HCT116 (cell line): ENCODE results near the gene NAPA. TPM values are rescaled to one million over a fixed set of nuclear protein-coding genes. Genes with fewer than 3 reads are reported as not detected.

Source experiments
- ATAC-seq: fragments of 200-7000 bp; cut with Tn5 transposase; 2 replicates; pipeline ENCODE4 v1.9.1; 2020; ENCODE audit warnings: mild to moderate bottlenecking, moderate library complexity
- BruUV-seq: library from RNA; stranded (reverse); fragments of 400-500 nt; replicated peaks from 2 replicates; lab custom pipeline; 2021; lab: Mats Ljungman, UMichigan
- CTCF ChIA-PET: fragments of 300-600 bp; sonication (Branson Sonifier 250); formaldehyde crosslinking; loops from one replicate; lab custom pipeline; 2021; ENCODE audit warnings: antibody characterized with exemption; lab: Charles Lee
- POLR2A ChIA-PET: fragments of 300-600, 350-600 bp; sonication (Branson Sonifier 250); formaldehyde crosslinking; loops from one replicate; lab custom pipeline; 2021; ENCODE audit warnings: antibody characterized with exemption; lab: Charles Lee
- RAD21 ChIA-PET, 2 experiments: fragments of 300-600 bp; sonication (Branson Sonifier 250); formaldehyde crosslinking; loops; one replicate each; lab custom pipeline; 2023; ENCODE audit warnings: low total read pairs in 2 of 2; ENCODE audit not compliant: uncharacterized antibody in 2 of 2, unreplicated experiment in 2 of 2, low non-redundant PET in 1 of 2; lab: Charles Lee
- DNase-seq: peaks from one replicate; pipeline ENCODE4 v3.0.0-alpha.2; 2010; ENCODE audit warnings: low read depth, low spot score
- H2AFZ ChIP-seq: fragments of 200-600 bp; shearing (Covaris generic), sonication (generic); 2 replicates; pipeline ENCODE4 v1.6.1; 2017; ENCODE audit warnings: low read depth, mixed run types, mixed read lengths, antibody characterized with exemption, low read length; ENCODE audit not compliant: poor library complexity, severe bottlenecking
- H3K27ac ChIP-seq: 2 replicates; pipeline ENCODE4 v1.5.1; 2012; ENCODE audit warnings: low read depth, low read length
- H3K27me3 ChIP-seq: fragments of 200-600 bp; sonication (generic); 2 replicates; pipeline ENCODE4 v1.6.1; 2016; ENCODE audit warnings: mixed run types, low read length, mixed read lengths; ENCODE audit not compliant: insufficient read depth
- H3K36me3 ChIP-seq, 2 experiments: fragments of 200-500 bp in 1 of 2; fragments of 200-600 bp in 1 of 2; sonication (Bioruptor generic) in 1 of 2; sonication (generic) in 1 of 2; 2 replicates each; pipeline versions ENCODE4 v1.5.1 to v1.6.1; 2014 to 2016; ENCODE audit warnings: low read length in 2 of 2, inconsistent platforms in 1 of 2, mixed read lengths in 1 of 2, mixed run types in 1 of 2; ENCODE audit not compliant: insufficient read depth in 2 of 2, control insufficient read depth in 1 of 2
- H3K4me1 ChIP-seq, 2 experiments: fragments of 200-600 bp in 1 of 2; sonication (generic) in 1 of 2; 2 replicates each; pipeline versions ENCODE4 v1.5.1 to v1.6.1; 2012 to 2017; ENCODE audit warnings: low read length in 2 of 2, inconsistent platforms in 1 of 2, mild to moderate bottlenecking in 1 of 2, mixed read lengths in 1 of 2, mixed run types in 1 of 2, moderate library complexity in 1 of 2; ENCODE audit not compliant: insufficient read depth in 2 of 2, control insufficient read depth in 1 of 2
- H3K4me2 ChIP-seq: fragments of 200-600 bp; sonication (generic); 2 replicates; pipeline ENCODE4 v1.6.1; 2017; ENCODE audit warnings: mixed run types, low read length, mixed read lengths
- H3K4me3 ChIP-seq, 2 experiments: fragments of 200-600 bp in 1 of 2; sonication (generic) in 1 of 2; replicated peaks in 1 of 2; 2 replicates each; pipeline ENCODE4 v1.5.1; 2011 to 2016; ENCODE audit warnings: low read length in 2 of 2, control low read depth in 1 of 2, low read depth in 1 of 2, mild to moderate bottlenecking in 1 of 2, mixed read lengths in 1 of 2, mixed run types in 1 of 2
- H3K79me2 ChIP-seq: fragments of 200-600 bp; sonication (generic); 2 replicates; pipeline ENCODE4 v1.6.1; 2017; ENCODE audit warnings: mild to moderate bottlenecking, mixed run types, low read length, moderate library complexity, mixed read lengths; ENCODE audit not compliant: insufficient read depth
- H3K9ac ChIP-seq: fragments of 200-600 bp; sonication (generic); 2 replicates; pipeline ENCODE4 v1.6.1; 2016; ENCODE audit warnings: low read length, mixed read lengths
- H3K9me2 ChIP-seq: fragments of 200-600 bp; sonication (generic), shearing (Covaris generic); 2 replicates; pipeline ENCODE4 v1.6.1; 2017; ENCODE audit warnings: mixed run types, mild to moderate bottlenecking, moderate library complexity; ENCODE audit not compliant: insufficient read depth
- H3K9me3 ChIP-seq, 2 experiments: fragments of 200-500 bp in 1 of 2; fragments of 200-600 bp in 1 of 2; sonication (Bioruptor generic) in 1 of 2; sonication (generic) in 1 of 2; 2 replicates each; pipeline ENCODE4 v1.6.1; 2014 to 2017; ENCODE audit warnings: low read length in 2 of 2, mixed read lengths in 2 of 2, inconsistent platforms in 1 of 2, low read depth in 1 of 2, mild to moderate bottlenecking in 1 of 2, mixed run types in 1 of 2, moderate library complexity in 1 of 2; ENCODE audit not compliant: control insufficient read depth in 1 of 2, insufficient read depth in 1 of 2
- H4K20me1 ChIP-seq: fragments of 200-600 bp; sonication (generic), shearing (Covaris generic); 2 replicates; pipeline ENCODE4 v1.6.1; 2017; ENCODE audit warnings: mixed run types, mild to moderate bottlenecking, moderate library complexity; ENCODE audit not compliant: insufficient read depth
- EGR1 ChIP-seq: IDR thresholded peaks from 2 replicates; pipeline ENCODE4 v1.6.1; 2012; ENCODE audit warnings: low read depth
- REST ChIP-seq: IDR thresholded peaks from 2 replicates; pipeline ENCODE4 v1.6.1; 2012; ENCODE audit warnings: low read depth
- SRF ChIP-seq: IDR thresholded peaks from 2 replicates; pipeline ENCODE4 v1.6.1; 2012; ENCODE audit warnings: low read depth
- ZNF274 ChIP-seq: fragments of 200-500 bp; sonication (Bioruptor generic); IDR thresholded peaks from 2 replicates; pipeline ENCODE4 v1.6.1; 2014; ENCODE audit warnings: mild to moderate bottlenecking, low read depth, low read length, inconsistent platforms
- intact Hi-C: fragments of 100-400 bp; cut with micrococcal nuclease; formaldehyde crosslinking; loops from 2 replicates; pipeline ENCODE4 v1.10.0; 2022
- total RNA-seq: library from RNA; stranded (reverse); gene quantifications from one replicate; pipeline ENCODE4 v1.2.1, GENCODE V29; 2021; ENCODE audit not compliant: unreplicated experiment
- TF ChIP-seq, protein P1 (sequence below), 3 experiments: fragments of 200-600 bp in 1 of 3; sonication (generic) in 1 of 3; IDR thresholded peaks in 2 of 3; conservative IDR thresholded peaks in 1 of 3; 2 replicates each; pipeline ENCODE4 v1.5.1; 2012 to 2017; ENCODE audit warnings: low read depth in 2 of 3, low read length in 2 of 3, antibody characterized with exemption in 1 of 3, borderline replicate concordance in 1 of 3, control low read depth in 1 of 3, mild to moderate bottlenecking in 1 of 3, mixed read lengths in 1 of 3, mixed run types in 1 of 3, moderate library complexity in 1 of 3; ENCODE audit not compliant: insufficient read depth in 1 of 3

The NAPA gene
- total RNA-seq, 1 experiment from 2014 or later, result 58.8 TPM

DNA sequence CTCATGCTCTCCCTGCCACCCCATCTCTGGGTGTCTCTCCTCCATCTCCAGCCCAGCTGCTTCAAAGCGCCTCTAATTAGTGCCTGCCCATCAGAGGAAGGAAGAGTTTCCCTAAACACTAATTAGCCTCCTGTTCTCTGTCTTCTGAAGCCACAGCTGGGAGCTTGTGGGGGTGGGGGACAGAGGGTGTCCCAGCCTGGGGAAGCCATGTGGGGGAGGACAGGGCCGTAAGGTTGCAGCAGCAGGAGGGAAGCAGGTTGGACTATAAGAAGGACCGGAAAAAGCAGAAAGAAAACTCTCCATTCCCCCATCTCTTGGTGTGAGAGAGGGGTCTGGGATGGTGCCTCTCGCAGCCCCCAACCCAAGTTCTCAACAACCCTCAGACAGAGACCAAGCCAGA, 69.3 kb downstream of the NAPA start (continued):
- TF ChIP-seq, protein P1, sequence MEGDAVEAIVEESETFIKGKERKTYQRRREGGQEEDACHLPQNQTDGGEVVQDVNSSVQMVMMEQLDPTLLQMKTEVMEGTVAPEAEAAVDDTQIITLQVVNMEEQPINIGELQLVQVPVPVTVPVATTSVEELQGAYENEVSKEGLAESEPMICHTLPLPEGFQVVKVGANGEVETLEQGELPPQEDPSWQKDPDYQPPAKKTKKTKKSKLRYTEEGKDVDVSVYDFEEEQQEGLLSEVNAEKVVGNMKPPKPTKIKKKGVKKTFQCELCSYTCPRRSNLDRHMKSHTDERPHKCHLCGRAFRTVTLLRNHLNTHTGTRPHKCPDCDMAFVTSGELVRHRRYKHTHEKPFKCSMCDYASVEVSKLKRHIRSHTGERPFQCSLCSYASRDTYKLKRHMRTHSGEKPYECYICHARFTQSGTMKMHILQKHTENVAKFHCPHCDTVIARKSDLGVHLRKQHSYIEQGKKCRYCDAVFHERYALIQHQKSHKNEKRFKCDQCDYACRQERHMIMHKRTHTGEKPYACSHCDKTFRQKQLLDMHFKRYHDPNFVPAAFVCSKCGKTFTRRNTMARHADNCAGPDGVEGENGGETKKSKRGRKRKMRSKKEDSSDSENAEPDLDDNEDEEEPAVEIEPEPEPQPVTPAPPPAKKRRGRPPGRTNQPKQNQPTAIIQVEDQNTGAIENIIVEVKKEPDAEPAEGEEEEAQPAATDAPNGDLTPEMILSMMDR (IDR thresholded peaks at IDR 0.05 in 2 of 3, conservative IDR thresholded peaks at IDR 0.05 in 1 of 3; ENCODE audit: borderline replicate concordance in 1 of 3, insufficient read depth in 1 of 3, low read depth in 2 of 3, low read length in 2 of 3), result no peak
- TF ChIP-seq SRF, result no peak

- CTCF ChIA-PET, result interaction anchor here (3.6 kb wide), 1 partner anchor 8 kb away, joined by 32 read pairs; no protein-coding TSS in a partner anchor
- Histone ChIP-seq H3K27me3 (peaks cover 15% of the 10 kb centered on the region), H3K4me2 (no peak overlapping the region), H3K4me1 (peaks cover 17 to 23% of the 10 kb centered on the region in 2 experiments), H3K9ac (no peak overlapping the region)
- no TSS peak for BruUV-seq
- no peak for DNase-seq
- TF ChIP-seq REST (peak; percentile 90), ZNF274 (no peak), EGR1 (peak; percentile 45; the same call in 1 of the 2 replicates)
- TF ChIP-seq, all 23 proteins: peak for 2
- Histone ChIP-seq H3K4me3 (no peak overlapping the region), H4K20me1 (no peaks in the 10 kb centered on the region), H3K36me3 (no peaks in the 10 kb centered on the region), H3K27ac (no peak overlapping the region), H3K79me2 (no peaks in the 10 kb centered on the region), H3K9me3 (no peaks in the 10 kb centered on the region), H2AFZ (no peak overlapping the region), H3K9me2 (no peaks in the 10 kb centered on the region)
- ChIA-PET RAD21 (no interaction called here), POLR2A (no interaction called here)
- intact Hi-C loops, result loop anchor here (10.0 kb wide), 1 partner anchor 160 kb away; the partner anchor contains the start of gene BICRA
- ATAC-seq, result no peak
Measured at GRCh38 chr19:47444388-47444821, 70.5 kb downstream of the NAPA start.
